Suprapubic skin (tissue), 4 donors: ENCODE results near the gene USP6NL. TPM values are rescaled to one million over a fixed set of nuclear protein-coding genes. Genes with fewer than 3 reads are reported as not detected.

Experiments used
- DNase-seq, 2 donors: peaks; one replicate each; pipeline ENCODE4 v3.0.0-alpha.2; 2019; ENCODE audit warnings: low spot score in 2 of 2
- H3K27ac ChIP-seq: fragments of 200-600 bp; sonication (generic); one replicate; pipeline ENCODE4 v1.5.1; 2019
- H3K27me3 ChIP-seq: fragments of 200-600 bp; sonication (generic); one replicate; pipeline ENCODE4 v1.5.1; 2019
- H3K36me3 ChIP-seq: fragments of 200-600 bp; sonication (generic); one replicate; pipeline ENCODE4 v1.5.1; 2019
- H3K4me1 ChIP-seq: fragments of 200-600 bp; sonication (generic); one replicate; pipeline ENCODE4 v1.5.1; 2019
- H3K4me3 ChIP-seq: fragments of 200-600 bp; sonication (generic); one replicate; pipeline ENCODE4 v1.5.1; 2019; ENCODE audit warnings: mild to moderate bottlenecking
- H3K9me3 ChIP-seq: fragments of 200-600 bp; sonication (generic); one replicate; pipeline ENCODE4 v1.5.1; 2019
- EP300 ChIP-seq: sonication (generic); formaldehyde crosslinking; IDR thresholded peaks from one replicate; pipeline ENCODE4 v1.6.1; 2017; ENCODE audit warnings: antibody characterized with exemption
- POLR2A ChIP-seq, 2 donors: fragments of 450-650 bp; IDR thresholded peaks; one replicate each; pipeline ENCODE4 v1.6.1; 2017; ENCODE audit warnings: antibody characterized with exemption in 2 of 2, mild to moderate bottlenecking in 2 of 2, moderate library complexity in 2 of 2
- POLR2AphosphoS5 ChIP-seq, 3 donors: sonication (generic); formaldehyde crosslinking; IDR thresholded peaks; one replicate each; pipeline ENCODE4 v1.6.1; 2017; ENCODE audit warnings: antibody characterized with exemption in 3 of 3
- WGBS: methylation state at CpG from one replicate; pipeline ENCODE4 v1.1.5; 2018; 5-methylcytosine and 5-hydroxymethylcytosine counted together
- total RNA-seq, 4 donors: library from RNA; depleted of rRNA; stranded (reverse); fragments of >200 nt; gene quantifications; one replicate each; pipeline ENCODE4 v1.1.0, GENCODE V29; 2016
- TF ChIP-seq, protein P1 (sequence below), 2 donors: fragments of 200-600 bp in 1 of 2; fragments of 450-650 bp in 1 of 2; sonication (generic) in 1 of 2; IDR thresholded peaks; one replicate each; pipeline ENCODE4 v1.5.1; 2016 to 2019; ENCODE audit warnings: antibody characterized with exemption in 2 of 2, mild to moderate bottlenecking in 1 of 2, moderate library complexity in 1 of 2

USP6NL gene
- total RNA-seq, 4 donors from 2014 or later, result 23.2 to 33.8 (median 27.7) TPM

DNA sequence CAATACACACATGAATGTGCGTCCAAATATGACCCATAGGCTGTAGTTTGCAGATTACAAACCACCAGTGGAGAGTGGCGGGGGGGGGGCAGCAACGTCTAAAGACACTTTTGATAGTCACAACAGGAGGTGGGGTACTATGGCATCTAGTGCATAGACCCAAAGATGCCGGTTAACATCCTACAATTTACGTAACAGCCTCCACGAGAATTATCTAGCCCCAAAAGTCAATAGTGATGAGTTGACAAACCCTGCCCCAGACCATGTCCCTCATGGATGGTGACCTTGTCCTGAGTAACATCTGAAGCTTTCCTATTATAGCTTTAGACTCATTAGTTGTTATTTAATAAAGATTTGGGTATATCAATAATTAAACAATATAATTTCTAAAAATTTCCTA lies 31.6 kb downstream of the USP6NL start:
- Histone ChIP-seq H3K27me3 (no peaks in the 10 kb centered on the region), H3K27ac (no peak overlapping the region), H3K4me3 (no peak overlapping the region), H3K36me3 (no peaks in the 10 kb centered on the region), H3K4me1 (no peaks in the 10 kb centered on the region), H3K9me3 (no peaks in the 10 kb centered on the region)
- no peak for DNase-seq
- 95% methylated on average over 5 of the region's 6 CpGs for WGBS
- TF ChIP-seq POLR2AphosphoS5 (IDR thresholded peaks at IDR 0.05) (no peak), EP300 (no peak), POLR2A (IDR thresholded peaks at IDR 0.05) (no peak)
- TF ChIP-seq, protein P1, sequence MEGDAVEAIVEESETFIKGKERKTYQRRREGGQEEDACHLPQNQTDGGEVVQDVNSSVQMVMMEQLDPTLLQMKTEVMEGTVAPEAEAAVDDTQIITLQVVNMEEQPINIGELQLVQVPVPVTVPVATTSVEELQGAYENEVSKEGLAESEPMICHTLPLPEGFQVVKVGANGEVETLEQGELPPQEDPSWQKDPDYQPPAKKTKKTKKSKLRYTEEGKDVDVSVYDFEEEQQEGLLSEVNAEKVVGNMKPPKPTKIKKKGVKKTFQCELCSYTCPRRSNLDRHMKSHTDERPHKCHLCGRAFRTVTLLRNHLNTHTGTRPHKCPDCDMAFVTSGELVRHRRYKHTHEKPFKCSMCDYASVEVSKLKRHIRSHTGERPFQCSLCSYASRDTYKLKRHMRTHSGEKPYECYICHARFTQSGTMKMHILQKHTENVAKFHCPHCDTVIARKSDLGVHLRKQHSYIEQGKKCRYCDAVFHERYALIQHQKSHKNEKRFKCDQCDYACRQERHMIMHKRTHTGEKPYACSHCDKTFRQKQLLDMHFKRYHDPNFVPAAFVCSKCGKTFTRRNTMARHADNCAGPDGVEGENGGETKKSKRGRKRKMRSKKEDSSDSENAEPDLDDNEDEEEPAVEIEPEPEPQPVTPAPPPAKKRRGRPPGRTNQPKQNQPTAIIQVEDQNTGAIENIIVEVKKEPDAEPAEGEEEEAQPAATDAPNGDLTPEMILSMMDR (IDR thresholded peaks at IDR 0.05), result no peak

DNA sequence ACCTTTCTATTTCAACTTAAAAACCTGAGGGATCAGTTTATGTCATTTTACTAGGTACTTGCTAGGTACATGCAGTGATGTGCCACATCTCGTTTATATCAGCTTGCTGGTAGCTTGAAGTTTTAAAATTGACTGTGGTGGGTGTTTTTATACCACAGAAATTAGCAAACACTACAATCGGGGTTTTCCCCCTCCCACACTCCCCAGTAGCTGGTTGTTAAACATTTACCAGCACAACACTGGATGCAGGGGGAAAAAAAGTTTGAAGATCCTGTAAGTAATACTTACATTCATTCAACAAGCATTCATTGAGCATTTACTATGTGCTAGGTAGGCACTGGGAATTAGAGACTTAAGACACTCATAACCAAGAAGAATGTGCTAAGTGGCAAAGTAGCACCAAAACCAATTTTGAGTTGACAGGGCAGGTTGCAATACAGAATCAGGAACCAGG lies 32.6 kb downstream of the USP6NL start:
- Histone ChIP-seq H3K27ac (no peak overlapping the region), H3K36me3 (no peaks in the 10 kb centered on the region), H3K27me3 (no peaks in the 10 kb centered on the region), H3K9me3 (no peaks in the 10 kb centered on the region), H3K4me1 (no peaks in the 10 kb centered on the region), H3K4me3 (no peak overlapping the region)
- TF ChIP-seq POLR2A (IDR thresholded peaks at IDR 0.05), result no peak
- no peak for TF ChIP-seq POLR2AphosphoS5 (IDR thresholded peaks at IDR 0.05)
- TF ChIP-seq EP300, result no peak
- TF ChIP-seq, protein P1 (IDR thresholded peaks at IDR 0.05), result no peak
- WGBS, result 74% methylated on average over 2 of the region's 2 CpGs
- no peak for DNase-seq

DNA sequence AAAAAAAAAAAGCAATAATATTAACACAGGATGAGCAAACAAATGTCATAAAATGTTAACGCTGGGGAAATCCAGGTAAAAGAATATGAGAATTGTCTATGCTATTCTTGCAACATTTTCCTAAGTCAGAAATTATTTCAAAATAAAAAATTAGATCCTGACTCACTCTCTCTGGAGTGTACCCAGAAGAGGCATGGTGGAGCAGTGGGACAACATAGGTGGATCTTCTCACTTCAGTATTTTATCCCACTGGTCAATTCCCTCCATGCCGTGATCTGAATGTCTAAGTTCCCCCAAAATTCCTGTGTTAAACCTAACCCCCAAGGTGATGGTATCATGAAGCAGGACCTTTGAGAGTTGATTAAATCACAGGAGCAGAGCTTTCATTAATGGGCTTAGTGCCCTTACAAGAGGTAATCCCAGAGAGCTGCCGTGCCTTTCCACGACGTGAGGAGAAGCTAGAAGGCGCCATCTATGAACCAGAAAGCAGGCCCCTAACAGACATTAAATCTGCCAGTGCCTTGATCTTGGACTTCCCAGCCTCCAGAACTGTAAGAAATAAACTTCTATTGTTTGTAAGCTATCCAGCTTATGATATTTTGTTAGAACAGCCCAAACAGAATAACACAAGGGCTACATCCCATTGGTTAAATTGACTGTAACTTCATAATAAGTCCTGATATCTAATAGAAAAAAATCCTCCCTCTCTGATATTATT lies 35.2 kb downstream of the USP6NL start:
- H3K9me3 ChIP-seq, result no peaks in the 10 kb centered on the region
- H3K27me3 ChIP-seq, result no peaks in the 10 kb centered on the region
- TF ChIP-seq EP300 (no peak), POLR2A (IDR thresholded peaks at IDR 0.05) (no peak)
- TF ChIP-seq, protein P1 (IDR thresholded peaks at IDR 0.05), result no peak
- H3K4me3 ChIP-seq, result no peak overlapping the region
- H3K27ac ChIP-seq, result no peak overlapping the region
- no peak for DNase-seq
- H3K36me3 ChIP-seq, result no peaks in the 10 kb centered on the region
- 94% methylated on average over 6 of the region's 6 CpGs for WGBS
- H3K4me1 ChIP-seq, result peaks cover 2% of the 10 kb centered on the region

DNA sequence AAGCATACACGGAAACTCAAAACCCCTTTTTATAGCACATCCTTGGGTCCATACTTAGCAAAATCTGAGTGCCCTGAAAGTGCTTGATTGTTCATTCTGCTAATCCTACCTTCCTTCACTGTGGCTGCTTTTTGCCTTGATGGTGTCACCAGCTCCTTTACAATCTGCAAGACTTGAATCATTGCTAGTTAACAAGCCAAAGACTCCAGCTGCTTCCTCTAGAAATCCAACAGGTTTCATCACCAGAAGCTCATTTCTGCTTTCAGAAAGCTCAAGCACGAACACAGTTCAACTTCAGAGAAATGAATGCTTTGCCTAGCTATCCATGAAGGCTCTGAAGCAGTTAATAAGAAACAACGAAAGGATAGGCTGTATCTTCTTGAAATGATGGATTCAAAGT lies 38.0 kb downstream of the USP6NL start:
- DNase-seq, result no peak
- no peak overlapping the region for H3K4me3 ChIP-seq
- no peak overlapping the region for H3K27ac ChIP-seq
- H3K4me1 ChIP-seq, result peaks cover 2% of the 10 kb centered on the region
- H3K27me3 ChIP-seq, result no peaks in the 10 kb centered on the region
- WGBS, result 60% methylated on average over 3 of the region's 3 CpGs
- H3K36me3 ChIP-seq, result no peaks in the 10 kb centered on the region
- TF ChIP-seq POLR2AphosphoS5 (IDR thresholded peaks at IDR 0.05), result no peak
- TF ChIP-seq EP300, result no peak
- no peak for TF ChIP-seq POLR2A (IDR thresholded peaks at IDR 0.05)
- no peaks in the 10 kb centered on the region for H3K9me3 ChIP-seq

DNA sequence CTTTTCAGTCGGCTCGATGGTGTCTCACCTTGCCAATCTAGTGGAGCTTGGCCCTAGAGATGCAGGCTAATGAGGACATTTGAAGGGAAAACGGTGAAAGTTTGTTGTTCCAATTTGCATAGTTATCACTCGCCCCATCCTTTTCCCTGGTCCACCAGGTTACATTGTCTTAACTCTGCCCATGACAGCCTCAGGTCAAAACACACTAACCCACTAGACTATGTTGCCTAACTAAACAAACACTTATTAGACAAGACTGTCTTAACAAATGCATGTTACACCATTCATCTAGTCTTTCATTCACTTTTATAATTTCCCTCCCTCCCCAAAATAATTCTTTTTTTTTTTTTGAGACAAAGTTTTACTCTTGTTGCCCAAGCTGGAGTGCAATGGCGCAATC lies 40.7 kb downstream of the USP6NL start:
- H3K4me1 ChIP-seq, result peaks cover 2% of the 10 kb centered on the region
- no peaks in the 10 kb centered on the region for H3K36me3 ChIP-seq
- no peaks in the 10 kb centered on the region for H3K27me3 ChIP-seq
- DNase-seq, result no peak
- WGBS, result 93% methylated on average over 5 of the region's 5 CpGs
- no peak overlapping the region for H3K27ac ChIP-seq
- H3K9me3 ChIP-seq, result no peaks in the 10 kb centered on the region
- TF ChIP-seq EP300 (no peak), POLR2A (IDR thresholded peaks at IDR 0.05) (no peak), POLR2AphosphoS5 (IDR thresholded peaks at IDR 0.05) (no peak)
- TF ChIP-seq, protein P1 (IDR thresholded peaks at IDR 0.05), result no peak
- no peak overlapping the region for H3K4me3 ChIP-seq

DNA sequence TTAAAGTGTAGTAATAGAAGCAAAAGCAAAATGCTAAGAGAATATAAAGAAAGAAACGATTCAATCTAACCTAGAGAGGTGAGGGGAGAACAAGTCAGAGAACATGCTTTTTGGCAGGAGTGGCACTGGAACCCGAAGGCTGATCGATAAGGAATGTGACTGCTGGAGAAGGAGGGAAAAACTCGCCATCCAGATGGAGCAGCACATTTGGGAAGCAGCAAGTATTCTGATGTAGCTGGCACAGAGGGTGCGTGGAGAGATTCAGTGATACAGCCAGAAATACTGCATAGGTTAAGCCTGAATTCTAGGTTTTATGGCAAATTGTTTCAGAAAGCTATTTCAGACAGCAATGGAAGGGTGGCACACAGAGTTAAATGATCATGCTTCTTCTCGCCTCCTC lies 42.0 kb downstream of the USP6NL start:
- no peaks in the 10 kb centered on the region for H3K27me3 ChIP-seq
- no peak for DNase-seq
- peaks cover 2% of the 10 kb centered on the region for H3K4me1 ChIP-seq
- no peak overlapping the region for H3K27ac ChIP-seq
- TF ChIP-seq, protein P1 (IDR thresholded peaks at IDR 0.05), result no peak
- TF ChIP-seq POLR2A (IDR thresholded peaks at IDR 0.05) (no peak), EP300 (no peak), POLR2AphosphoS5 (IDR thresholded peaks at IDR 0.05) (no peak)
- no peaks in the 10 kb centered on the region for H3K9me3 ChIP-seq
- H3K36me3 ChIP-seq, result no peaks in the 10 kb centered on the region
- 81% methylated on average over 6 of the region's 6 CpGs for WGBS
- H3K4me3 ChIP-seq, result no peak overlapping the region
